Measurements from ENCODE around the gene AKIRIN1.
A peak's percentile ranks its signal among the peaks of the same experiment; 100 is the strongest.
"Not testable (repeated sequence)": the region's sequence is repeated elsewhere in the genome, so short reads cannot be mapped to it uniquely, and the experiment has no call there.

AKIRIN1 gene

GRCh38 chr1:38990738-38991637, at the start of gene AKIRIN1:
AKIRIN1 (plus strand) TSS chr1:38991276; CDS start chr1:38991381, 105 bp downstream.
- peak; percentile 100 for DNase-seq (ENCODE audit: low spot score)

- DNase-seq (ENCODE audit: low spot score), result peak; percentile 83
Measured at GRCh38 chr1:38941527-38942019, 49.5 kb upstream of the AKIRIN1 start, which contains the start of gene RHBDL2. RHBDL2 (minus strand) TSS chr1:38941830; CDS start chr1:38919212, 22,618 bp downstream.

DNA sequence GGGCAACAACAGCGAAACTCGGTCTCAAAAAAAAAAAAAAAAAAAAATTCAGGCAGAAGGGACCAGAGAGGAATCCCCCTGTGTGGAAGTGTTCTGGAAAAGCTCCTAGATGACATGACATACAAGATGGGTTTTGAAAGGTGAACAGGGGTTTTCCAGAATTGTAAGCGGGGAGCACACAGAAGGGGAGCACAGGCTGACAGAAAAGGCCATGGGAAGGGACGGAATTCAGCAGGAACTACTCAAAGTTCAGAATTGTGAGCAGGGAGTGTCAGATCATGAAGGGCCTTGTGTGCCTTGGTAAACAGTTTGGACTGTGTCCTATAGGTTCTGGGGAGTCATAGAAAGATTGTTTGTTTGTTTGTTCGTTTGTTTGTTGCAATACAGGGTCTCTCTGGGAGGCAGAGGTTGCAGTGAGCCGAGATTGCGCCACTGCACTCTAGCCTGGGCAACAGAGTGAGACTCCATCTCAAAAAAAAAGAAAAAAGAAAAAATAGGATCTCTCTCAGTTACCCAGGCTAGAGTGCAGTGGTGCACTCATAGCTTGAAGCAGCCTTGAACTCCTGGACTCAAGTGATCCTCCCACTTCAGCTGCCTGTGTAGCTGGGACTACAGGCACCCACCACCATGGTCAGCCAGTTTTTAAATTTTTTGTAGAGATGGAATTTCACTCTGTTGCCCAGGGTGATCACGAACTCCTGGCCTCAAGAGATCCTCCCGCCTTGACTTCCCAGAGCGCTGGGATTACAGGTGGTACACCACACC, 48.2 kb upstream of the AKIRIN1 start:
- no peak for DNase-seq (ENCODE audit: low spot score)

DNA sequence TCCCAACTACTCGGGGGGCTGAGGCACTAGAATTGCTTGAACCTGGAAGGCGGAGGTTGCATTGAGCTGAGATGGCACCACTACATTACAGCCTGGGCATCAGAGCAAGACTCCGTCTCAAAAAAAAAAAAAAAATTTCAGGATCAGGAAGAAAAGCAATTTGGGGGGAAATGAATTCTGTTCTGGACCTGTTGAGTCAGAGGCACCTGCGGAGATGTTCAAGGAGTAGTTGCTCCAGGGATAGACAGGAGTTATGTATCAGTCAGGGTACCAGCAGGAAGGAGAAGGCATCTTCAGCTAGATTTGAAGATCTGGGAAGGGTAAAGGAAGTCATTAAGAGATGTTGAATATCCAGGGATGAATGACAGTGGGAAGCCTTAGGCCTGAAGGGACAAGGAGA, 46.5 kb upstream of the AKIRIN1 start:
- DNase-seq (ENCODE audit: low spot score), result no peak

DNA sequence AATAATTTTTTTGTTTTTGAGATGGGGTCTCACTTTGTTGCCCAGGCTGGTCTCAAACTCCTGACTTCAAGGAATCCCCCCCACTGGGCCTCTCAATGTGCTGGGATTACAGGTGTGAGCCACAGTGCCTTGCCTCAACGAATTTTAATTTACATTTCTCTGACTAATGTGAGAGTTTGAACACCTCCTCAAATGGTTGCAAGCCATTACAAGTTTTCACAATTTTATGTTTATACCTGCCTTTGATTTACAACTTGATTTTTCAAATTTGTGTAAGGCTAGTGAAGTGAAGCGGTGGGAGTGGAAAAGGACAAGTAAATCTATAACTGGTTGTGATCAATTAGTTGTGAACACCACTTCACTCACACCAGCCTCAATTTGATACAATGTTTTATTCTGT, 40.5 kb upstream of the AKIRIN1 start:
- DNase-seq (ENCODE audit: low spot score), result no peak

GRCh38 chr1:38953433-38953860, 37.6 kb upstream of the AKIRIN1 start:
- no peak for DNase-seq (ENCODE audit: low spot score)

GRCh38 chr1:38958967-38959366, 32.1 kb upstream of the AKIRIN1 start:
- no peak for DNase-seq (ENCODE audit: low spot score)

DNA sequence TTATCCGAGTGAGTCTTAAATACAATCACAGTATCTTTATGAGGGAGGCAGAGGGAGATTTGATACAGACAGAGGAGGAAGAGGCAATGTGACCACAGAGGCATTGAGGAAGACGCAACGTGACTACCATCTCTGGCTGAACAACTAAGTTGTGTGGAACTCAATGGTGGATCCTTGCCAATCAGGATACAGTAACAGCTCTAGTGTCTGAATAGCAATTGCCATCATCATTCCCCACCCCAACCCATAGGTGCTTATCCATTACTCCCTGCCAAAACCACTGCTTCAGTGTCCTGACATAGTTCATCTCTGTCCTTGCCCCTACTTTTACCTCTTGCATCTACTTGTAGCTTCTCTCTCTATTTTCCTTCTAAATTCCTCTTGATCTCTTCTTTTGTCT, 29.0 kb upstream of the AKIRIN1 start:
- no peak for DNase-seq (ENCODE audit: low spot score)

DNA sequence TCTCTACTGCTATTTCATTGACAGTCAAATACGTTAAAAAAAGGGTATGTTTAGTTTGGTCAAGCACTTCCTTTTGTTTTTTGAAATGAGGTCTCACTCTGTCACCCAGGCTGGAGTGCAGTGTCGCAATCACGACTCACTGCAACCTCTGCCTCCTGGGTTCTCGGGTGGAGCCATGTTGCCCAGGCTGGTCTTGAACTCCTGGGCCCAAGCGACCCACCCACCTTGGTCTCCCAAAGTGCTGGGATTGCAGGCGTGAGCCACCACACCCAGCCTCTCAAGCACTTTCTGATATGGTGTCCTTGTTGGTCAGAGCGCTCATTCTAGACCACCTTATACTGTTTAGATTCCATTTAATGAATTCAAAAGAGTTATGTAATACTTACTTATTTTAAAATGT, 28.5 kb upstream of the AKIRIN1 start:
- DNase-seq (ENCODE audit: low spot score), result no peak

- DNase-seq (ENCODE audit: low spot score), result no peak
Measured at GRCh38 chr1:38964140-38964548, 26.9 kb upstream of the AKIRIN1 start.

GRCh38 chr1:38973145-38973544, 17.9 kb upstream of the AKIRIN1 start:
- not testable (repeated sequence) for DNase-seq (ENCODE audit: low spot score)

DNA sequence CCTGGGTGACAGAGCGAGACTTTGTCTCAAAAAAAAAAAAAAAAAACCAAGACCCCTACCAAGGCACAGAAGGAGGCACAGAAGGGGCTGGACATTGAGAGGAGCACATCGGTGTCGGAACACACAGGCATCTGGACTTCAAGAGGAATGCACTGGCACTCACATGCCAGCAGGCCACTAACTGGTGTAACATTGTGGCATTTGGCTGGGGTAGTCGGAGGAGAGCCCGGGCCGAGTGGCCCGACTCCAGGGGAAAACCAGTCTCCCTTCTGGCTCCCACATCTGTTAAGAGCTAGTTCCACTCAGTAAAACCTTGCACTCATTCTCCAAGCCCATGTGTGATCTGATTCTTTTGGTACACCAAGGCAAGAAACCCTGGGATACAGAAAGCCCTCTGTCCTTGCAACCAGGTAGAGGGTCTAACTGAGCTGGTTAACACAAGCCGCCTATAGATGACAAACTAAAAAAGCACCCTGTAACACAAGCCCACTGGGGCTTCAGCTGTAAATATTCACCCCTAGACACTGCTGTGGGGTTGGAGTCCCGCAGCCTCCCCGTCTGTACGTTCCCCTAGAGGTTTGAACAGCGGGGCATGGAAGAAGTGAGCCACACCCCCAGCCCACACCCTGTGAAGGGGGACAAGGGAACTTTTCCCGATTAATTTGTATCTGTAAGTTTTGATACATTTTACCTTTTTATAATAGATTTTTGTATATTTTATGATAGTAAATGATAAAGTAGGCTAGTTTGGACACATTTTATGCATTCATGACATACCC, 17.2 kb upstream of the AKIRIN1 start:
- no peak for DNase-seq (ENCODE audit: low spot score)

- not testable (repeated sequence) for DNase-seq (ENCODE audit: low spot score)
Measured at GRCh38 chr1:38977399-38978244, 13.5 kb upstream of the AKIRIN1 start.

GRCh38 chr1:38978245-38978542, 12.9 kb upstream of the AKIRIN1 start:
- not testable (repeated sequence) for DNase-seq (ENCODE audit: low spot score)

- not testable (repeated sequence) for DNase-seq (ENCODE audit: low spot score)
Measured at GRCh38 chr1:38979380-38979779, 11.7 kb upstream of the AKIRIN1 start.

DNA sequence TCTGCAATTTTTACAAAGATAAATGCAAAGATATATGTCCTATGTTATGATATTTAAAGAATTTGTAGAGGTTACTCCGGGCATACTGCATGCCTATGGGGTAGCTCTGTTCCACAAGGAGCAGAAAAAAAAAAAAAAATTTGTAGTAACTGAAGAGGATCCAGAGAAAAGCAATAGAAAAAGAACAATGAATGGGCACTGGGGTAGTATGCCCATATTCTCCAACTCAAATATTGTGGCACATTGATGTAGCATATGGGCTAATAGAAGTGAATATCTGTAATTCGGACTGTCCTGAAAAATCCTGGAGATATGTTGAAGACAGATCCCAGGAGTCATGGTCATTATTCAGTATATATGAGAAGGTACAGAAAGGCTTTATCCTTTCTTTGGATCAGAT, 1.1 kb upstream of the AKIRIN1 start:
- DNase-seq (ENCODE audit: low spot score), result no peak

GRCh38 chr1:38990386-38990737, 714 bp upstream of the AKIRIN1 start:
- DNase-seq (ENCODE audit: low spot score), result peak; percentile 18

- peak; percentile 46 for DNase-seq (ENCODE audit: low spot score)
Measured at GRCh38 chr1:38991638-38992411, 749 bp downstream of the AKIRIN1 start.

- no peak for DNase-seq (ENCODE audit: low spot score)
Measured at GRCh38 chr1:38992412-38993111, 1.5 kb downstream of the AKIRIN1 start.

DNA sequence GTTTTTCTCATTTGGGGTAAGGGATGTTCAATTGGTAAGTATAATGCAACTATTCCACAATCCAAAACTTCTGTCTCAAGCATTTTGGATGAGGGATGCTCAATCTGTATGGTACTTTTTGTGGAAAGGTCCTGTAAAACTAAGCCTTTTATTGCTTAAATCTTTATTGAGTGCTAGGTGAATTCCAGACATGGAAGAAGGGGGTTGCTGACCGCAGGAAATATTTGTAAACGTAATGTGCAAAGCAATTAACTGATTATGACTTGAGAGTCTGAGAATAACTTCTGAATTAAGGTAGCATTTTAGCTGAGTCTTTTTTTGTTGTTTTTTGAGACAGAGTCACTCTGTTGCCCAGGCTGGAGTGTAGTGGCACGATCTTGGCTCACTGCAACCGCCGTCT, 3.1 kb downstream of the AKIRIN1 start:
- no peak for DNase-seq (ENCODE audit: low spot score)
